KG1 (cell line): ENCODE measurements around the gene SMARCA2.
"Not testable (repeated sequence)": the region's sequence is repeated elsewhere in the genome, so short reads cannot be mapped to it uniquely, and the experiment has no call there.

Experiments used
- DNase-seq: peaks from one replicate; lab custom pipeline; 2025; lab: John Stamatoyannopoulos, UW

SMARCA2 gene

DNA sequence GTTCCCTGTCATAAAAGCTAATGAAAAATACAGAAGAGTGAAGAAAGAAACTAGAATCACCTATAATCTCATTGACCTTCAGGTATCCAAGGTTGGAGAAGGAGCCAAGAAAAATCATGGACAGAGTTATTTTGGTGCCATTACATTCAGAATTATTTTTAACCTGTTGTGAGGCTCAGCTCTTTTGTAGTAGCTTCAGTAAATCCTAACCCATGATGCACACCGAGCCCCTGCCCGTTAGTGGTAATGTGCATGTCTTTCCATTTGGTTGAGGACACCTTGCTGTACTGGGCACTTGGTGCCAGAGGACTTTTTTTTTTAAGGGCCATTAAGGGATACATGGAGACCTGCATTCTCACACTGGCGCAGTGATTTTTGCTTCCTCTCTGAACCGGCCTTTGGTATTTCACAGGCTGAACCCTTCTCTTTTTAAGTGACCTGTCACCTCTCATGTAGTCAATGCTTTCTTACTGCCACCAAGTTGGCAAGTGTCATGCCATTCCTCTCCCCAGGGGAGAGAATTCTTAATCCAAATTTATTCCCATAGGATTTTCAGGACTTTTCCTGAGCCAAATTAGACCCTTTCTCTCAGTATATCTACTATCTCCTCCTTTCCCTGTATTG, 125.6 kb downstream of the SMARCA2 start:
- DNase-seq = no peak

DNA sequence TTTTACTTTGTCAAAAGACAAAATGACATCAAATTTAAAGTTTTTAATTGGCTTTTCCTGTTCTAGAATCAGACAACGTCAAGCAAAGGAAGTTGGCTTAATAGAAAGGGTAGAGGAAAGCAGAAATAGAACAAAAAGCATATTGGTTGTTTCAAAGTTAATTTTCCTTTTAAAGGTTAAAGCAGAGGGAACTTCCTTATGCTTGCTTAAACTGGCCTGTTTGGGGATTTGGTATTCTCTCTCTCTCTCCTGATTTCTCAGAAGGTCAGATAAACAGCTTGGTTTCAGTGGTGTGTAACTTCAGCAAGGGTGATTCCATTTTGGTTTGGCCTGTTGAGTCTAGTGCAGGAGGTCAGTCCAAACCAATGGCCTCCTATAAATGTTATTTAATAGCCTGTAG, 127.1 kb downstream of the SMARCA2 start:
- no peak for DNase-seq

DNA sequence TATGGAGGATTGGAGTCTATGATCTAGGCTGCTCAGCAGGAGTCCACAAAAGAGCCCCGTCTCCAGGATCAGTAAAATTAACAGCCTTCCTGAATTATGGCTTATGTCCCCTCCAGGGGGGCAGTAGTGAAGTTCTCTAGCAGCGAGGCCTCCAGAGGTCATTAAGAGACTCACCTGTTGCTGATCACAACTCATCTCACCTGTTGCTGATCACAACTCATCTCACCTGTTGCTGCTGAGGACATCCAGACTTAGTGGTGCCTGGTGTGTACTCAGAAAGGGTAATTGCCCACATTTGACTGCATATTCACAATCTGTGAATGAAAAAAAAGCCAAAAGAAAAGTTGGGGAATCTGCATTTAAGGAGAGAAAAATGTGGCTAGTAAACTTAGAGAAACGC, 129.5 kb downstream of the SMARCA2 start:
- DNase-seq = no peak

DNA sequence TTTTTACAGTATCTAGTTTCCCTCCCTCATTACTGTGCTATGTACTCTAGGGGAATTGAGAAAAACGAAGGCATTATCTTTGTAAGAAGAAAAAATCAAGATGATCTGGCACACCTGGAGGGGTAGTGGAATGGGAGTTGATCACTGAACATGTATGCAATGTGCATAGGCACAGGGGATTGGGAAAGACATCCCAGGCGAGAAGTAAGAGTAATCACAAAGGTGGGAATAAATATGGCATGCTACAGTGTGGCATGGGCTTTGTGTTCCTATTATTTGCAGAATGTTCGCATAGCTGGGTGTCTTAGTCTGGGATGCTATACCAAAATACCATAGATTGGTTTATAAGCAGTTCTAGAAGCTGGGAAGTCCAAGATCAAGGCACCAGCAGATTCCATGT, 130.6 kb downstream of the SMARCA2 start:
- DNase-seq = no peak

DNA sequence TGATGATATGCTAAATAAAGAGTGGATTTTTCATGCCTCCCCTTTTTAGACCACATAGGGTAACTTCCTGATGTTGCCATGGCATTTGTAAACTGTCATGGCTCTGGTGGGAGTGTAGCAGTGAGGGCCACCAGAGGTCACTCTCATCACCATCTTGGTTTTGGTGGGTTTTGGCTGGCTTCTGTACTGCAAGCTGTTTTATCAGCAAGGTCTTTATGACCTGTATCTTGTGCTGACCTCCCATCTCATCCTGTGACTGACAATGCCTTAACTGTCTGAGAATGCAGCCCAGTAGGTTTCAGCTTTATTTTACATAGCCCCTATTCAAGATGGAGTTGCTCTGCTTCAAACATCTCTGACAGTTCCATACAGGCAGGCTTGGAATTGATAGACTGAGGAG, 131.6 kb downstream of the SMARCA2 start:
- not testable (repeated sequence) for DNase-seq

DNA sequence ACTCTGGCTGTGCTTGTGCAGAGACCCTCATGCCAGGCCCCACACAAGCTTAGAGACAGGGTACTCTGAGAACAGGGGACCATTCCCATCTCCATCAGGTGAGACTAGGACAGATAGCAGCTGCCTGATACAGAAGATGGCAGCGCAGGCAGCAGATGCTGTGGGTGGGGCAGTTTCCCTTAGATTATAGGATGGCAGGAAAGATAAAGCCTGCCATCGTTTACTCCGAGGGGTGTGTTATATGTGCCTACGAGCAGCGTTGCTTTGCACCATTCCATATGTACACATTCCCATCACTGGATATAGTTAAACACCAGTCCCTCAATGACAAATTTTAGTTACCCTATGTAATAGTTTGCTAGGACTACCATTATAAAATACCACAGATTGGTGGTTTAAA, 135.2 kb downstream of the SMARCA2 start:
- DNase-seq = no peak

DNA sequence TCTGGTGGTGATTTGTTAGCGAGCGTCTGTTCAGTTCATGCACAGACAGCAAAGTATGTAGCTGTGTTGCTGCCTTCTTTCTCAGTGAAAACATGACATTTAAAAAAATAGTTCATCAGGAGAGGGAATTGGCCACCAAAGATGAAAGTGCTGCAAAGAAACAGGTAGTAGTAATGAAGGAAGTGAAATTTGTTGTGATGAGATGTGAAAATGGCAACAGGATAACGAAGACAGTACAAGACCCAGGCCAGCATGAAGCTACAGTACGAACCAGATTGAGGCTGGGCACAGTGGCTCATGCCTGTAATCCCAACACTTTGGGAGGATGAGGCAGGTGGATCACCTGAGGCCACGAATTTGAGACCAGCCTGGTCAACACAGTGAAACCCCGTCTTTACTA, 136.0 kb downstream of the SMARCA2 start:
- DNase-seq = no peak

DNA sequence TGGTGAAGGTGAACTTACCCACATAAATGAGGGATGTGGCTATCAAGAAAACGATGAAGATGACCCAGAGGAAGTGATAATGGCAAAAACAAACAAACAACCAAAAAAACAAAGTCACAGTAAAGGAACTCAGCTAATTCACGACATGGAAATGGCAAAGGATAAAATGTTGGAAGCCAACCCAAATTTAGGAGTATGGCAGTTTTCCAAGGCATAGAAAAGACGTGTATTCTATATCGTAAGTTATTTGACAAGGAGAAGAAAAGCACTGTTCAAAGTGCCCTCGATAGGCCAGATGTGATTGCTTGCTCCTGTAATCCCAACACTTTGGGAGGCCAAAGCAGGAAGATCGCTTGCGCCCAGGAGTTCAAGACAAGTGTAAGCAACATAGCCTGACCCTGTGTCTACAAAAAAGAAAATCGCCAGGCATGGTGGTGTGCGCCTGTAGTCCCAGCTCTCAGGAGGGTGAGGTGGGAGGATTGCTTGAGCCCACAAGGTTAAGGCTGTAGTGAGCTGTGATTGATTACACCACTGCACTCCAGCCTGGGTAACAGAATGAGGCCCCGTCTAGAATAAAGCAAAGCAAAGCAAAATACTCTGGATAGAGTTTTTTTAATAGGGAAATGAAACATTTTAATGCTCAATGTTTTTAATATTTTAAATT, 138.0 kb downstream of the SMARCA2 start:
- no peak for DNase-seq

DNA sequence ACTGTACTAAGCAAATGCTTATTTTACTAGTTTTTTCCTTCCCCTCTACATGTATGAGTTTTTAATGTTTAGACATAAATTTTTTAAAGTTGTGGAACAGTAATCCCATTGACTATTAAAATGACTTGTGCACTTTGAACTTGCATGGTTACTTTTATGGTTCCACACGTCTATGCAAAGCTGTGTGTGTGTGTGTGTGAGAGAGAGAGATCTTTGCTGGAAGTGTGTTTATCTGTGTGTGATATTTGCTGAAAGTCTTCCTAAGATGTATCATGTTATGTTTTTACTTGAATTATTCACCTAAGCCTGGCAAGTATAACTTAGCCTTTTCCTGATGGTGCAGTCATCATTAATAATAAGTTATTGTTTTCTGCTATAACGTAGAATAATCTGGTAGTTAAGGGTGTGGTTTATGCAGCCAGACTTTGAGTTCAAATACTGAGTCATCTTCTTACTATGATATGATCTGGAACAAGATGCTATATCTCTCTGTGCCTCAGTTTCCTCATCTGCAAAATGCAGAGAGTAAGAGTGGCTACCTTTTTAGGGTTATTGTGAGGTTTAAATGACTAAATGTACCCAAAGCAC, 138.6 kb downstream of the SMARCA2 start:
- no peak for DNase-seq

DNA sequence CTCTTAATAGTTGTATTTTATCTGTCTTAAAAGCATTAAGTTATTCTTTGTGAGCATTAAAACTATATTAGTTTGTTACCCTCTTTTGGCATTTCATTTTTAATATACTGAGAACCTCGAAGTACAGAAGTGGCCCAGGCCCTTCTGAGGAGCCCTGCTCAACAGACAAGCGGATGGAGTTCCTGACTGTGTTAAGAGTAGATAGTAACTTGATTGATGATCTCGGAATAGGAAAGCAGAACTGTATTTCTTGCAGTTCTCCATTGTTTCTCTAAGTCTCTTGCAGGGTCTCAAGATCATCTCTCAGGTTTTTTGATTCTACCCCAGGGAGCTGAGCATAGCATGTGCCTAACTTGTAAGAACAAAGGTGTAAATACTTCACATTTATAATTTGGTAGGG, 139.6 kb downstream of the SMARCA2 start:
- DNase-seq = peak; percentile 53

DNA sequence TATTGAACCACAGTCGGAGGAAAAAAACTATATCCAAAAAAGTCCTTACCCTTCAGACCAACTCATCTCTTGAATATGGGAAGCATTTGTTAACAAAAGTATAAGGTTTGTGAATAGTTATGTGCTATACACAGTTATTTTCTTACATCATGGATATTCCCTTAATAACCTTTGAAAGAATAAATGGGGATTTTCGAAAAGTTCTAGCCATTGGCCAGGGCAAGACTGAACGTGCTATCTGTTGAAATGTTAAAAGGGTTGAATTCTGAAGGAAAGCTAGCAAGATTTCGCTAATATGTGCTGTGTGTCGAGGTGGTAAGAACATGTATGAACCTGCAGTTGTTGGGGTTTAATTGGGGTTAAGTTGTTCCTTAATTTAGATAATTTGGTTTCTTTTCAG, 140.8 kb downstream of the SMARCA2 start:
- DNase-seq = no peak

DNA sequence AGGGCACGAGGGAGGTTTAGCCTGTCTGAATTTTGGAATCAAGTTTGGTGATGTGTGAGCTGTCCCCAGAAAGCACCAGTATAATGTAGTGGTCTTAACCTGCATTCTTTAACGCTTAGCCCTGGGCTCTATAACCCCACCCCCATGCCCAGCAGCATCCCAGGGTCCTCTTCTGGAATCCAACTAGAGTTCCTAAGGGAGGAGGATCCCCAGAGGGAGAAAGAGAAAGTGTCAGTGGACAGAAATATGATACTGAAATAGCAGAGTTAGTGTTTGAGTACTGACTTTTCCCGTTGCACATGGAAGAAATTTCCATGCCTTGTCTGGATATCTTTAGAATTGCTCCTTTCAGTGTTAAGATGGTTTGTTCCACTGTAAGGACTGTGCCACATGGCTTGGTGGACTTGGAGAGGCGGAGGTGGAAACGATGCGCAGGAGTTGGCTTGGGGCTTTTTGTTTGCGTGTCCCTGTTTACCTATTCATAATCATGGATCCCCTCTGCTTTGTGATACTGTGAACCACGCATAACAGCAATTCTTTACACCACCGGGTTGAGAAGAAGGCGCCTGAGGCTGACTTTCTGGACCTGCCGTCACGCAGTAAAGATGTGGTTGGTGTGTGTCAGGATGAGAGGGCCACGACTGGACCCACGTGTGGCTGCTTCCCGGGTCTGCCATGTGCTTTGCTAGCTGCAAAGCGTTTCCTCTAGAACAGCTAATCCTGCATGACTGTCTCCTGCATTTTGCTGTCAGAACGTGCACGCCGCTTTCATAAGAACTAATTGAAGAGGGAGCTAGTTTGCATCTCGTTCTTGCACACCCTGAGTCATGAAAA, 142.3 kb downstream of the SMARCA2 start:
- no peak for DNase-seq

DNA sequence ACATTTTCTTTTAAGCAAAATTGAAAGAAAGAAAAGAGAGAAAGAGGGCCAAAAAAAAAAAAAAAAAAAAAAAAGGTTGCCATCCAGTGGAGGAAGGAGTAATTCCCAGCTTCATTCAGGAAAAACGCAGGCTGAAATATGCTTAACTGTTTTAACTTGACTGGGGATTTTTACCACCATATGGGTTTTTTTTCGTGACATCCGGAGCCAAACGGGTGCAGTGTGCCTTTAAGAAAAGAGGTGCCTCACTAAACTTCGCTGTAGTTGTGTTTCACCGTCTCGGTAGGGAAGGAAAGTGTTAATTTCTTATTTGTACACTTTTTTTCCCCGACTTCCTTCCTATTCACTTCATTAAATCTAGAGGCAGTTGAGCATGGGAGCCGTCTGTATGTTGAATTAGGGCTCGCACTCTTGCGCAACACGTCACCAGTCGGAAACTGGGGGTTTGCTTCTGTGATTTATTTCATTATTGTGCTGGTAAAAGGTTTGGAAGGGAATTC, 143.0 kb downstream of the SMARCA2 start:
- peak; percentile 61 for DNase-seq

DNA sequence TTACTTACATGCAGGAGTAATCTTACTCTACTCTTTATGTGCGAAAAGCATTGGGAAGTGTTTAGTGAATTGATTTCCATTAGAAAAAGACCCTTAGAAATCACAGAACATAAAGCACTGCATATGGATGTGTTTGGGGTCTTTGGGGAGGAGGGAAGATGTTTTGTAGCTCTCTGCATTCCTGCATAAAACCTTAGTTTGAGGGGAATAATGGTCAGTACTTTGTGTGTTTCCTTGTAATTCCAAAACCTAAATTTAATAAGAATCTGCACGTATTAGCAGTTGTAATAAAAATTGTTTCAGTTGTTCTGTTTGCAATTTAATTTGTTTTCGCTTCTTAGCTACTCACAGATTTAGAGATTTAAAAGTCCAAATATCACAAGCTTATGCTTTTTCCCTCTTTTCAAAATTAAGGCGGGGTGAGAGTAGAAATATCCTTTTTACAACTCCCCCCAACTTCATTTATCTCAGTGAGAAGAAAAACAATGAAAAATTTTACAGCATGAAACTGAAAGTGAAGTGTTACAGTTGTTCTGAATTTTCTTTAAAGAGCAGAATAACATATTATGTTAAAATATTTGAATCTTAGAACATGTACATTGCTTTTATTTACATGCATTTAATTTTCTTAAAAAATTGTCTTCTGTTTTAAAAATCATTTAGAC, 143.8 kb downstream of the SMARCA2 start:
- no peak for DNase-seq

DNA sequence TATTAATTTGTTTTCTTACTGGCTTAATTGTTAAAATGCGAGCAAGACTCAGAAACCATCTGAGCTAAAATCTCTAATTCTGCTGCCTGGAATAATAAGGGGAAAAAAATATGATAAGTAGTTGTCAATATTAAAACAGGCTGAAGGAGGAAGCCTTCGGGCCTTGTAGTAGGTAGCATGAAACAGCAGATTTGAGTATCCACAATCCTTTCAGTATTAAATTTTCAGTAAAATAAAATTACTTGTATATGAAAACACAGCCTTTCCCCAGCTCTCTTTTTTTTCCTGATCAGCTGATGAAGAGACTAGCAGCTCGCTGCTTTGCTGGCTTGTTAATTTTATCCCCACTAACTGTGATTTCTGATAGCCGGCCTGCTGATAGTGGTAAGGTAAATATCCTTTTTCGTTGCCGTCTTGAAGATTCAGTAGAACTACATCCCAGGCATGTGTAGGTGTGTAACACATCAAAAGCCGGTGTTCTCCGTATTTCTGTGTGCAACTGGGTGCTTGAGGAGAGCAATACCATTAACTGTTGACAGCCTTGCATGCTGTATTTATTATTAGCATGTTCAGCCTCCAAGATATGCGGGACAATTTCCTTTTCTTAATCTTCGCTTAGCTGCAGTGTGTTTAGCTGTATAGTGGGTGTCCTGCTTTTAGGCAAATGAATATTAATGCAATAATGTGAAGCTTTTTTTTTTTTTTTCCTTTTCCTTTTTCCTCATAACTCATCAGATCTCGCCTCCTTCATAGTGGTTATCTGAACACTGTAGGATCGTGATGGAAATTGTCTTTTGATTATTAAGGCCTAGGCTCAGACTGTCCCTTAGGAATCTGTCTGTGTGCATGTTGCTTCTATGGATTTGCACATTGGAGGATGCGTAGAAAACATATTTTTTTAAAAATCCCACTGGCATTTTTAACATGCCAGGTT, 144.6 kb downstream of the SMARCA2 start:
- peak; percentile 24 for DNase-seq

DNA sequence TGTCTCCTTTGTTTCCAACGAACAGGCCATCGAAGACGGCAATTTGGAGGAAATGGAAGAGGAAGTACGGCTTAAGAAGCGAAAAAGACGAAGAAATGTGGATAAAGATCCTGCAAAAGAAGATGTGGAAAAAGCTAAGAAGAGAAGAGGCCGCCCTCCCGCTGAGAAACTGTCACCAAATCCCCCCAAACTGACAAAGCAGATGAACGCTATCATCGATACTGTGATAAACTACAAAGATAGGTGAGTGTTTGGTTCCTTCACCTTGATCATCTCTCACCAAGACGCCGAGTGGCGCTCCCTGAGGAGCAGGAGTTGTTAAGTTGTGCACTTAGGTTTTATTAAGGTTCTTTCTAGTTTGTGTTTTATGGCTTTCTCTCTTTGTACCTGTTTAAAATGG, 146.5 kb downstream of the SMARCA2 start:
- DNase-seq = no peak

DNA sequence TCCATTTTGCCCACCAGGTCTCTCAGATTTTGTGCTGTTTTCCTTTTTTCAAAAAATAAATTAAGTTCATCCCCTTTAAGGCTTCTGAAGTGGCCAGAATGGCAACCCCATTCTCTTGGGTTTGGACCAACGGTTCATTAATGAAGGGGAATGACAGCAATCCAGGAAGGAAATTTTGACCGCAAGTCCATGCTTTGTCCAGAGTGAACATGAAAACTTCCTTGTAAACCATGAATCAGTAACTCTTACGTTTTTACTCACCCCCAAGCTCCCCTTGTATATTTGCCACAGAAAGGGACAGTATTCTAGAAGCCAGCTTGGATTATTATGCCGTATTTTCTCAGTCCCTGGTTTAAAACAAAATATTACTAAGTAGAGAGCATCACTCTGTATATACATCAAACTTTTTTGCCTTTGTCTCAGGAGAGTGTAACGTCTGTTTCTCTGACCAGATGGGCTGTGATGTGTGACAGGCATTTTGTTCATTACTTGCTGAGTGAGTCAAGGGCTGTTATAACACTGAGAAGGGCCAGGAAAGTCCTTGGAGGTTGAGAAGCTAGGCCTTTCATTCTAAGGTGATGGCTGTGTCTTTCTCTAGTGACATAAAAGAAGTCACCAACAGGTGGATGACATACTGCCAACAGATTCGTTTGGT, 148.2 kb downstream of the SMARCA2 start:
- DNase-seq = no peak

DNA sequence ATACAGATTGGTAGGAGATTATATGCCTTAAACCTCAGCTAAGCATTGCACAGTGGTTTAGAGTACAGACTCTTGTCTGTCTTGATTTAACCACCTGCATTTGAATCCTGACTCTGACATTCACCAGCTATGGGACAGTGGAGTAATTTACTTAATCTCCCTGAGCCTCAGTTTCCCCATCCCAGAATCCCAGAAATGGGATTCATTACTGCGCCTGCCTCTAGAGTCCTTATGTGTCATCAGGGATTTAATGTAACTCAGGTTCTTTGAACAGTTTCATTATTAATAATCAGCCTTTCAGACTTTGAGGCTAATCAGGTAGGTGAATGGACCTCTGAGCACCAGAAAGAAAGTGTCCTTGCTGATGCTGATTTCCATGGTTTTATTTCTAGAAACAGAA, 149.1 kb downstream of the SMARCA2 start:
- no peak for DNase-seq

DNA sequence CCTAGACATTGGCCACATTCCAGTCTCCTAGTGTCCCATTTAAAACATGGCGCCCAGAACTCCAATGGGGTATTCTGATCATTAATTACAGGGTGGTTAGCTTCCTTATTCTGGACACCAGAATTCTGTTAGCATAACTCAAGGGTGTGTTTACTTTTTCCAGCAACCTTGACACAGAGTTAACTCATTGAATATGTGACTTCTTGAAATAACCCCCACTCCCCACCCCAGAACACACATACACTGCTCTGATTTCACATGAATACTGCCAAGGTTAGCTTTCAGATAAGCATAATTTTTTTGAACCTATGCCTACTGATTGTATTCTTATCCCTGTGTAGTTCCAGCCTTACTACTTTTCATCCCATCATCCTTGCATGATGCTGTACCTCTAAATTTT, 151.1 kb downstream of the SMARCA2 start:
- DNase-seq = no peak

DNA sequence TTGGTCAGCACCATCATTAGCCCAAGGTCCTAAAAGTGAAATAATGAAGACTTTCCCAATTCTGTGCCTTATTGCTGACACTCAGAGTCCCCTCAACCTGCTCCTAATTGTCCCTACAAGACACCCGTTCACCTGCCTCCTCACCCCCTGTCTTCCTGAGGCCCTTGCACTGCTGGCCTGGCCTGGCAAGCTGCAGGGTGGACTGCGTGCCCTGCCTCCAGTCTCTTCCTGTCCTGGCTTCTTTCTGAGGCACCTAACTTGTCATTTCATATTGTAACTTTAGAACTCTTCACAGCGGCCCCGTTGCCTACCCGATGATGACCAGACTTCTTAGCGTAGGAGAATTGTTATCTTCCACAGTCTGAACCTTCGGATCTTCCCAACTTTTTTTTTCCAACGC, 153.9 kb downstream of the SMARCA2 start:
- DNase-seq = no peak
